GM12878 (cell line): Measurements from ENCODE around the gene ZNF407. TPM values are rescaled to one million over a fixed set of nuclear protein-coding genes. Genes with fewer than 3 reads are reported as not detected.

Experiments
- ATAC-seq: fragments of 200-7000 bp; cut with Tn5 transposase; 3 replicates; pipeline ENCODE4 v1.9.1; 2020; ENCODE audit warnings: mild to moderate bottlenecking, moderate library complexity
- BruUV-seq: library from RNA; stranded (reverse); fragments of 400-500 nt; replicated peaks from 2 replicates; lab custom pipeline; 2021; lab: Mats Ljungman, UMichigan
- CTCF ChIA-PET: fragments of 300-600 bp; sonication (Branson Sonifier 250); formaldehyde crosslinking; extraction: SDS; loops from one replicate; lab custom pipeline; 2021; ENCODE audit warnings: inconsistent platforms; lab: Yijun Ruan, JAX
- POLR2A ChIA-PET: fragments of 350-600 bp; formaldehyde crosslinking; extraction: SDS; loops from one replicate; lab custom pipeline; 2021; ENCODE audit warnings: inconsistent platforms; lab: Charles Lee
- RAD21 ChIA-PET: fragments of 300-600 bp; sonication (Branson Sonifier 250); formaldehyde crosslinking; loops from one replicate; lab custom pipeline; 2023; ENCODE audit warnings: antibody characterized with exemption; ENCODE audit not compliant: unreplicated experiment; lab: Charles Lee
- SMC1A ChIA-PET: fragments of 300-600 bp; sonication (Branson Sonifier 250); formaldehyde crosslinking; loops from one replicate; lab custom pipeline; 2023; ENCODE audit not compliant: unreplicated experiment, uncharacterized antibody; lab: Charles Lee
- DNase-seq: peaks from one replicate; pipeline ENCODE4 v3.0.0-alpha.2; 2011; ENCODE audit warnings: low read depth, low spot score
- FAIRE-seq: peaks from 3 replicates; lab custom pipeline; 2011; peaks lifted over from hg19 to GRCh38; lab: Jason Lieb, UNC
- H2AFZ ChIP-seq: 2 replicates; pipeline ENCODE4 v1.6.0; 2011; ENCODE audit warnings: low read depth, low read length, control low read depth; ENCODE audit not compliant: control insufficient read depth
- H3K27ac ChIP-seq: 2 replicates; pipeline ENCODE4 v1.5.1; 2011; ENCODE audit warnings: control low read depth; ENCODE audit not compliant: control insufficient read depth, insufficient read depth
- H3K27me3 ChIP-seq, 2 experiments: replicated peaks in 1 of 2; 2 replicates each; pipeline versions ENCODE4 v1.6.0 to v1.6.1; 2011; ENCODE audit warnings: low read length in 1 of 2; ENCODE audit not compliant: control insufficient read depth in 2 of 2, insufficient read depth in 2 of 2
- H3K36me3 ChIP-seq, 2 experiments: 2 replicates each; pipeline ENCODE4 v1.5.1; 2011; ENCODE audit warnings: low read length in 1 of 2; ENCODE audit not compliant: control insufficient read depth in 2 of 2, insufficient read depth in 2 of 2
- H3K4me1 ChIP-seq: 2 replicates; pipeline ENCODE4 v1.6.1; 2011; ENCODE audit warnings: mild to moderate bottlenecking, low read length, moderate library complexity, mixed read lengths; ENCODE audit not compliant: control insufficient read depth, insufficient read depth
- H3K4me2 ChIP-seq: 2 replicates; pipeline ENCODE4 v1.6.0; 2011; ENCODE audit warnings: control low read depth; ENCODE audit not compliant: control insufficient read depth, insufficient read depth
- H3K4me3 ChIP-seq: fragments of 200-600 bp; sonication (generic); 2 replicates; pipeline ENCODE4 v1.5.1; 2016
- H3K79me2 ChIP-seq: 2 replicates; pipeline ENCODE4 v1.6.0; 2011; ENCODE audit warnings: low read length; ENCODE audit not compliant: control insufficient read depth, insufficient read depth
- H3K9ac ChIP-seq: 2 replicates; pipeline ENCODE4 v1.8.0; 2011; ENCODE audit warnings: low read length, control low read depth, mixed read lengths; ENCODE audit not compliant: control insufficient read depth, insufficient read depth
- H3K9me3 ChIP-seq: replicated peaks from 3 replicates; pipeline ENCODE4 v1.5.1; 2011; ENCODE audit warnings: mild to moderate bottlenecking, low read length; ENCODE audit not compliant: control insufficient read depth, insufficient read depth
- H4K20me1 ChIP-seq: 2 replicates; pipeline ENCODE4 v1.6.0; 2011; ENCODE audit not compliant: control insufficient read depth, insufficient read depth
- BMI1 ChIP-seq: fragments of 450-650 bp; IDR thresholded peaks from 2 replicates; pipeline ENCODE4 v1.6.1; 2016; ENCODE audit warnings: mild to moderate bottlenecking, moderate library complexity, borderline replicate concordance
- CREM ChIP-seq: IDR thresholded peaks from 2 replicates; pipeline ENCODE4 v1.6.1; 2014; ENCODE audit warnings: antibody characterized with exemption, low read depth
- IKZF2 ChIP-seq, 2 experiments: fragments of 450-650 bp; IDR thresholded peaks; 2 replicates each; pipeline ENCODE4 v1.6.1; 2017; ENCODE audit warnings: mild to moderate bottlenecking in 2 of 2, moderate library complexity in 2 of 2
- KAT2A ChIP-seq: conservative IDR thresholded peaks from 2 replicates; pipeline ENCODE4 v1.6.1; 2011; ENCODE audit warnings: low read depth, low read length; ENCODE audit not compliant: control insufficient read depth
- MEF2A ChIP-seq: IDR thresholded peaks from 2 replicates; pipeline ENCODE4 v1.6.1; 2011; ENCODE audit warnings: low read depth, mild to moderate bottlenecking, low read length, moderate library complexity; ENCODE audit not compliant: insufficient read depth
- MTA2 ChIP-seq: fragments of 450-650 bp; IDR thresholded peaks from 2 replicates; pipeline ENCODE4 v1.6.1; 2016; ENCODE audit warnings: low read depth, mild to moderate bottlenecking, moderate library complexity
- NR2C1 ChIP-seq: fragments of 450-650 bp; IDR thresholded peaks from 2 replicates; pipeline ENCODE4 v1.6.1; 2017; ENCODE audit warnings: antibody characterized with exemption, mild to moderate bottlenecking, moderate library complexity
- POU2F2 ChIP-seq: IDR thresholded peaks from 3 replicates; pipeline ENCODE4 v1.6.1; 2011; ENCODE audit warnings: low read depth, mild to moderate bottlenecking, low read length, borderline replicate concordance
- RB1 ChIP-seq: fragments of 450-650 bp; formaldehyde crosslinking; IDR thresholded peaks from 2 replicates; pipeline ENCODE4 v1.6.1; 2017; ENCODE audit warnings: mild to moderate bottlenecking, borderline replicate concordance
- WGBS: methylation state at CpG from one replicate; pipeline ENCODE4 v1.1.6; 2016; ENCODE audit warnings: low lambda C conversion rate; ENCODE audit not compliant: insufficient replicate concordance, insufficient coverage; ENCODE audit errors: missing lambda C conversion rate; 5-methylcytosine and 5-hydroxymethylcytosine counted together
- in situ Hi-C: fragments of 300-500 bp; cut with MboI; formaldehyde crosslinking; loops from 9 replicates; pipeline ENCODE4 v1.14.3; 2018; ENCODE audit warnings: mixed read lengths
- intact Hi-C: fragments of 100-400 bp; cut with micrococcal nuclease; formaldehyde crosslinking; loops from one replicate; pipeline ENCODE4 v1.14.2; 2022; ENCODE audit not compliant: unreplicated experiment
- polyA plus RNA-seq, 11 experiments: library from polyadenylated mRNA; depleted of rRNA in 4 of 11; unstranded in 6 of 11; stranded (reverse) in 5 of 11; fragments of >200 nt; fragmentation: Nextera tagmentation in 4 of 11; fragmentation: Illumina TruSeq in 1 of 11; extraction: Ambion mirVana in 4 of 11; extraction: Trizol in 1 of 11; gene quantifications; 1 replicate in 1 of 11; 2 replicates in 10 of 11; pipeline versions ENCODE4 v1.2.1 to v1.2.3, GENCODE V29; 2011 to 2016; ENCODE audit warnings: inconsistent platforms in 2 of 11, missing spikeins in 2 of 11, low read depth in 1 of 11
- total RNA-seq, 4 experiments: library from RNA; depleted of rRNA in 3 of 4; stranded (reverse); fragments of >200 nt in 3 of 4; fragmentation: Illumina TruSeq in 1 of 4; extraction: Trizol in 1 of 4; gene quantifications; 2 replicates each; pipeline versions ENCODE4 v1.2.1 to v1.2.3, GENCODE V29; 2013 to 2021
- TF ChIP-seq, protein P1 (sequence below): fragments of 450-650 bp; formaldehyde crosslinking; IDR thresholded peaks from 2 replicates; pipeline ENCODE4 v1.4.0; 2020; ENCODE audit warnings: mild to moderate bottlenecking, moderate library complexity

ZNF407 gene
- total and polyA plus RNA-seq, 10 of the 15 experiments (the other 5 are each of a cell fraction or from before 2014, with no cell fraction given): 0.69 to 11.6 (median 5.3) TPM

DNA sequence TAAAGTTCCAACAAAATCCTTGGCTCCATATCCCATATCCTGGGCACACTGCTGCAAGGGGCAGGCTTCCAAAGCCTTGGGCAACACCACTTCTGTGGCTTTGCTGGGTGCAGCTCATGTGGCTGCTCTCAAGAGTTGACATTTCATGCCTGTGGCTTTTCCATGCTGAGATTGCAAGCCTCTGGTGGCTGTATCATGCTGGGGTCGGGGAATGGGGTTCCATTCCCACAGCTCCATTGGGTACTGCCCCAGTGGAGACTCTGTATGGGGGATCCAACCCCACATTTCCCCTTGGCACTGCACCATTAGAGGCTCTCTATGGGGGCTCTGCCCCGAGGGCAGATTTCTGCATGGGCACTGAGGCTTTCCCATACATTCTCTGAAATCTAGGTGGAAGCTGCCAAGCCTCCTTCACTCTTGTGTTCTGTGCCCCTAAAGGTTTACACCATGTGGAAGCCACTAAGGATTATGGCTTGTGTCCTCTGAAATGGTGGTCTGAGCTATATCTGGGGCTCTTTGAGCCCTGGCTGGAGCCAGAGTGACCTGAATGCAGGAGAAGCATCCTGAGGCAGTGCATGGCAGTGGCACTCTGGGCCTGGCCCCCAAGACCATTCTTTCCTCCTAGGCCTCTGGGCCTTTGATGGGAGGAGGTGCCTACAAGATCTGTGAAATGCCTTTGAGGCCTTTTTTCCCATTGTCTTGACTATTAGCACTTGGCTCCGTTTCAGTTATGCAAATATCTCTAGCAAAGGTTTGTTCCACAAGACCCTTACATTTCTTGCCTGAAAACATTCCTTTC is 503.4 kb downstream of the ZNF407 start:
- DNase-seq: no peak
- BruUV-seq: no TSS peak
- RAD21 ChIA-PET: no interaction called here
- in situ Hi-C loops: no loop called here
- Histone ChIP-seq H3K27ac (no peak overlapping the region), H3K4me2 (no peak overlapping the region), H4K20me1 (no peaks in the 10 kb centered on the region), H3K36me3 (no peaks in the 10 kb centered on the region), H3K27me3 (no peaks in the 10 kb centered on the region), H3K9ac (no peak overlapping the region), H3K4me3 (no peak overlapping the region), H3K4me1 (no peaks in the 10 kb centered on the region), H3K9me3 (no peaks in the 10 kb centered on the region; the same call in 2 of the 3 replicates), H3K79me2 (no peaks in the 10 kb centered on the region), H2AFZ (no peak overlapping the region)
- SMC1A ChIA-PET: no interaction called here
- intact Hi-C loops: no loop called here
- 19% methylated on average over 3 of the region's 3 CpGs for WGBS
- TF ChIP-seq, protein P1, sequence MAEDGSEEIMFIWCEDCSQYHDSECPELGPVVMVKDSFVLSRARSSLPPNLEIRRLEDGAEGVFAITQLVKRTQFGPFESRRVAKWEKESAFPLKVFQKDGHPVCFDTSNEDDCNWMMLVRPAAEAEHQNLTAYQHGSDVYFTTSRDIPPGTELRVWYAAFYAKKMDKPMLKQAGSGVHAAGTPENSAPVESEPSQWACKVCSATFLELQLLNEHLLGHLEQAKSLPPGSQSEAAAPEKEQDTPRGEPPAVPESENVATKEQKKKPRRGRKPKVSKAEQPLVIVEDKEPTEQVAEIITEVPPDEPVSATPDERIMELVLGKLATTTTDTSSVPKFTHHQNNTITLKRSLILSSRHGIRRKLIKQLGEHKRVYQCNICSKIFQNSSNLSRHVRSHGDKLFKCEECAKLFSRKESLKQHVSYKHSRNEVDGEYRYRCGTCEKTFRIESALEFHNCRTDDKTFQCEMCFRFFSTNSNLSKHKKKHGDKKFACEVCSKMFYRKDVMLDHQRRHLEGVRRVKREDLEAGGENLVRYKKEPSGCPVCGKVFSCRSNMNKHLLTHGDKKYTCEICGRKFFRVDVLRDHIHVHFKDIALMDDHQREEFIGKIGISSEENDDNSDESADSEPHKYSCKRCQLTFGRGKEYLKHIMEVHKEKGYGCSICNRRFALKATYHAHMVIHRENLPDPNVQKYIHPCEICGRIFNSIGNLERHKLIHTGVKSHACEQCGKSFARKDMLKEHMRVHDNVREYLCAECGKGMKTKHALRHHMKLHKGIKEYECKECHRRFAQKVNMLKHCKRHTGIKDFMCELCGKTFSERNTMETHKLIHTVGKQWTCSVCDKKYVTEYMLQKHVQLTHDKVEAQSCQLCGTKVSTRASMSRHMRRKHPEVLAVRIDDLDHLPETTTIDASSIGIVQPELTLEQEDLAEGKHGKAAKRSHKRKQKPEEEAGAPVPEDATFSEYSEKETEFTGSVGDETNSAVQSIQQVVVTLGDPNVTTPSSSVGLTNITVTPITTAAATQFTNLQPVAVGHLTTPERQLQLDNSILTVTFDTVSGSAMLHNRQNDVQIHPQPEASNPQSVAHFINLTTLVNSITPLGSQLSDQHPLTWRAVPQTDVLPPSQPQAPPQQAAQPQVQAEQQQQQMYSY: no peak
- TF ChIP-seq IKZF2 (IDR thresholded peaks at IDR 0.05): no peak
- TF ChIP-seq POU2F2: no peak
- no peak for TF ChIP-seq CREM
- no peak for TF ChIP-seq RB1
- TF ChIP-seq BMI1: no peak
- TF ChIP-seq MTA2: no peak
- TF ChIP-seq NR2C1: no peak
- no peak for TF ChIP-seq MEF2A
- no peak for TF ChIP-seq KAT2A
- FAIRE-seq: no peak
- CTCF ChIA-PET: no interaction called here
- POLR2A ChIA-PET: no interaction called here
- no peak for ATAC-seq
